Measurements from ENCODE around the gene BIVM. TPM values are rescaled to one million over a fixed set of nuclear protein-coding genes. Genes with fewer than 3 reads are reported as not detected.

The BIVM gene
- total RNA-seq, 3 donors from 2014 or later (not counting 1 experiment from before 2014, with no cell fraction given), result 16.7 to 31.6 (median 21.2) TPM

DNA sequence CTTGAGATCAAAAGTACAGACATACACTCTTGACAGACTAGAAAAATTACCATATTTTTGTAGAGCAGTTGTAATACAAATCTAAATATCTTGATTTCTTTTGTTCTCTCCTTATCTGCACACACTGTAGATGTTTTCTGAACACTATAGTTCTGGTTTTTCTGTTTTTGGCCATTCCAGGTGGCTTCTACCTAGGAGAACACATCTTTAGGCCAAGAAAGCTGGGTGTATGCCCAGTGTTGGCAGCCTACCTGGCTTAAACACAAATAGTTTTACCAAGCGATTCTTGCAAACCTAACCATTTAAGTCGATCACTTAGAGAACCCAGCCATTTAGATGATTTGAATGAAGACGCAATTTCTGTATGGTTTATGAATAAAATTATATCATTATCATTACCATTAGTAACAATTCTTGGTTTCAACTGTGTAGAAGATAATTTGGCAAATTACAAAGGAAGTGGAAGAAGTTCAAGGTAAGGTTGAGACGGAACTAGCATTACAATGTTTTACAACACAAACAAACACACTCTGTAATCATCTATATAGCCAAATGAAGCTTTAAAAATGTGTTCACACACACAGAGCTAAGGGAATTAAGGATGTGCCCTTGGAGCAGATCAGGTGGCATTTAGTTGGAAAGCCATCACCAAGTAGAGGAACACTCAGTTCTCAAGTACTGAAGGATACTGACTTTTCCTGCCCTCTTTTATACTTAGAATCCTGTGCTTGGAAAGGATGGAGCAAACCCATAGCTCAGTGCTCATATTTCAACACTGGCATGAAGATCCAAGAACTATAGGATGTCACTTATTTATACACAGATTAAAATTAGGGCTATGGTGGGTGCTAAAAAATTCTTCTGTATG lies 83.1 kb downstream of the BIVM start:
- no peak for ATAC-seq

More for the DNA sequence above, 83.1 kb downstream of the BIVM start:
- no peaks in the 10 kb centered on the region for H3K4me1 ChIP-seq (ENCODE audit: control insufficient read depth, insufficient read depth, low read length)
- H3K27ac Mint-ChIP-seq, result no peak overlapping the region
- H3K4me3 ChIP-seq (ENCODE audit: low read length), result no peak overlapping the region
- H3K27me3 Mint-ChIP-seq (ENCODE audit: low read depth in 2 of 2), result no peaks in the 10 kb centered on the region
- H3K27me3 ChIP-seq (ENCODE audit: control insufficient read depth, insufficient read depth, low read length), result no peaks in the 10 kb centered on the region
- H3K9me3 ChIP-seq (ENCODE audit: control insufficient read depth, insufficient read depth, low read length), result no peaks in the 10 kb centered on the region
- H3K4me1 Mint-ChIP-seq, result no peaks in the 10 kb centered on the region
- H3K36me3 ChIP-seq (ENCODE audit: control insufficient read depth, insufficient read depth, low read length), result peaks cover 12% of the 10 kb centered on the region
- DNase-seq, result no peak
- H3K27ac ChIP-seq (ENCODE audit: low read length), result no peak overlapping the region
- 100% methylated on average over 1 of the region's 4 CpGs for WGBS (ENCODE audit: insufficient coverage)
- intact Hi-C loops (cut with micrococcal nuclease), result no loop called here
- TF ChIP-seq, protein P1, sequence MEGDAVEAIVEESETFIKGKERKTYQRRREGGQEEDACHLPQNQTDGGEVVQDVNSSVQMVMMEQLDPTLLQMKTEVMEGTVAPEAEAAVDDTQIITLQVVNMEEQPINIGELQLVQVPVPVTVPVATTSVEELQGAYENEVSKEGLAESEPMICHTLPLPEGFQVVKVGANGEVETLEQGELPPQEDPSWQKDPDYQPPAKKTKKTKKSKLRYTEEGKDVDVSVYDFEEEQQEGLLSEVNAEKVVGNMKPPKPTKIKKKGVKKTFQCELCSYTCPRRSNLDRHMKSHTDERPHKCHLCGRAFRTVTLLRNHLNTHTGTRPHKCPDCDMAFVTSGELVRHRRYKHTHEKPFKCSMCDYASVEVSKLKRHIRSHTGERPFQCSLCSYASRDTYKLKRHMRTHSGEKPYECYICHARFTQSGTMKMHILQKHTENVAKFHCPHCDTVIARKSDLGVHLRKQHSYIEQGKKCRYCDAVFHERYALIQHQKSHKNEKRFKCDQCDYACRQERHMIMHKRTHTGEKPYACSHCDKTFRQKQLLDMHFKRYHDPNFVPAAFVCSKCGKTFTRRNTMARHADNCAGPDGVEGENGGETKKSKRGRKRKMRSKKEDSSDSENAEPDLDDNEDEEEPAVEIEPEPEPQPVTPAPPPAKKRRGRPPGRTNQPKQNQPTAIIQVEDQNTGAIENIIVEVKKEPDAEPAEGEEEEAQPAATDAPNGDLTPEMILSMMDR (IDR thresholded peaks at IDR 0.05), result no peak
- H3K36me3 Mint-ChIP-seq, result no peaks in the 10 kb centered on the region
- H3K9me3 Mint-ChIP-seq, result no peaks in the 10 kb centered on the region
- H3K4me3 Mint-ChIP-seq, result no peak overlapping the region

Other genes with a start within 250 kb of the BIVM start
- gene TPP2, start 202.1 kb upstream of the BIVM start, total RNA-seq, result 100 to 1,000 TPM; 128 to 147 (median 136) TPM
- gene METTL21C, start 104.1 kb upstream of the BIVM start, total RNA-seq, result not detected
- gene TEX30, start 25.3 kb upstream of the BIVM start, total RNA-seq, result 10 to 100 TPM in 1 of 3 donors, 1 to 10 TPM in 2; 8.7 to 10.3 (median 9.3) TPM
- gene POGLUT2, start 143 bp upstream of the BIVM start, total RNA-seq, result 1 to 10 TPM in 1 of 3 donors, under 1 TPM in 2; 0.28 to 5.1 (median 0.53) TPM
- gene ERCC5, start 46.9 kb downstream of the BIVM start, total RNA-seq, result 100 to 1,000 TPM; 110 to 127 (median 126) TPM